ENCODE data around the gene TMEM63B. TPM values are rescaled to one million over a fixed set of nuclear protein-coding genes. Genes with fewer than 3 reads are reported as not detected.
A peak's percentile ranks its signal among the peaks of the same experiment; 100 is the strongest.

Gene TMEM63B
- total RNA-seq: 10 to 100 TPM; 10.9 to 15.2 TPM

DNA sequence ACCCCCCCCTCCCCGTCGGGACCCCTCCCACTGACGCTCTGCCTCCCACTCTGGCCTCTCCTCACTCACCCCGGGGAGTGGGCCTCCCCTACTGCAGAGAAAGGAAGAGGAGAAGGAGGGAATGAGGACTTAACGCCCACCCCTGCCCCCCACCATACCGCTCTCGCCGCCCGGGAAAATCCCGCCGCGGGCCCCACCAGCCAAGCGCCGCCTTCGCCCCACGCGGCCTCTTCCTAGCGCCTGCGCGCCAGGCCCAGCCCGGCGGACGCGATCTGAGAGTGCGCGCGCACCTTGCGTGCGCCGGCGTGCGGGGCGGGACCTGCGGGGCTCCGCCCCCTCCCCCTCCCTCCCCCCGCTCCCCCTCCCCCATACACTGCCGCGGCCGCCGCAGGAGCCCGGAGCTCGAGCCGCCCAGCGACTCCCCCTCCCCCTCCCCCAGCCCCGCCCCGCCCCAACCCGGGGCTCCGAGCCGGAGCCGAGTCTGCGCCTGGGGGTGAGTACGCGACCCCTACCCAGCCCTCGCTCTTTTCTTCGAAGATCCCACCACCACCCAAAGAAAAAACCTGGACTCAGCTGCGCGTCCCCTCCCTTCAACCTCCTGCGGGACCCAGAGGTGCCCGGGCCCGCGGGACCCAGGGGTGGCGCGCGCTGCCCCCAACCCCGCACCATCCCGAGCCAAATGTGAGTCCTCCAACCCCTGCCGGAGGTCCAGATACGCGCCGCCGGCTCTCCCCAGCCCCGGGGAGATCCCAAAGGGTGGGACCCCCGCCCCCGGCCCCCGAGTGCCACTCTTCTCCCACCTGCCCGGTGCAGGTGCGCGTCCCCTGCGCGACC lies at the start of gene TMEM63B, which contains the start of gene MRPL14:
Gene TMEM63B (plus strand): TSS at position 369 of the 834 bp plus-strand sequence. CDS start 7,031 bp downstream, outside the sequence.
Gene MRPL14 (minus strand): TSS at position 267 of the 834 bp plus-strand sequence. CDS start 10,841 bp downstream, outside the sequence.
- Mint-ChIP-seq H3K36me3 (ENCODE audit: low read depth) (peaks cover 13% of the 10 kb centered on the region), H3K27me3 (no peaks in the 10 kb centered on the region), H3K4me3 (peak within 1 kb of the TSS; percentile 82), H3K9me3 (ENCODE audit: low read depth) (no peaks in the 10 kb centered on the region), H3K27ac (peak within 1 kb of the TSS; percentile 96), H3K4me1 (peaks cover 46% of the 10 kb centered on the region)
- ATAC-seq (peak; percentile 81), DNase-seq (peak; percentile 95)
- intact Hi-C loops (cut with DNase I, micrococcal nuclease): loop anchor here (1.0 to 5.0 kb wide), 14 partner anchors 45 to 955 kb away; partner anchors contain the start of genes NFKBIE (in 2 of the 2), AARS2 (in 1 of the 2), CDC5L (in 1 of the 2) and GTPBP2 (in 1 of the 2)
- CTCF ChIA-PET: no interaction called here
- POLR2A ChIA-PET: no interaction called here

DNA sequence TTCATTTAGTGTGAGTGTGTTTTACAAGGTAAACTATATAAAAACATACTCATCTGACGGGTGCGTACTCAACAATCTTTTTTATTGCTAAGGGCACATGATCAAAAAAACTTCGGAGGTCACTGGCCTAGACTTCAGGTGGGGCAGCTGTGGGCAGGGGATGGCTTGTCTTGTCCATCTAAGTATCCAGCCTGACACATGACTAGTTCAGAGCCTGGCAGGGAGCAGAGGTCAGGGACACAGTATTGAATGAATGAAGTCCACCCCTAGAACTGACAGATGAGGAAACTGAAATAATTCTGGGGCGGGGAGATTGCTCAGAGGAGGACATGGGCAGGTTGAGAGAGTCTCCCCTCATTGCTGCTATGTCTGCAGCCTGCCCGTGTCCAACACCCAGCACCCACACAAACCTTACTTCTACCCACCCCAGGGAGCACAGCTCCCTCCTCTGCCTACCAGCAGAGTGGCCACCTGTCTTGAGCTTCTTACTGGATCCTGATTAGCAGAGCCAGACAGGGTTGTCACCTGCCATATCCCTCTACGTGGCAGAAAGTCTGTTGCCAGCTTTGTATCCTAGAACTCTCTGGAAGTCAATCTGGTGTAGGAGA lies 49.0 kb upstream of the TMEM63B start:
- peaks cover 6% of the 10 kb centered on the region for H3K27me3 Mint-ChIP-seq
- no peaks in the 10 kb centered on the region for H3K9me3 Mint-ChIP-seq (ENCODE audit: low read depth)
- ATAC-seq: no peak
- peaks cover 15% of the 10 kb centered on the region for H3K4me1 Mint-ChIP-seq
- POLR2A ChIA-PET: no interaction called here
- DNase-seq: no peak
- no peak overlapping the region for H3K4me3 Mint-ChIP-seq
- H3K36me3 Mint-ChIP-seq (ENCODE audit: low read depth): no peaks in the 10 kb centered on the region
- CTCF ChIA-PET: interaction anchor here (0.6 to 2.9 kb wide), 37 partner anchors 10 to 469 kb away, joined by 3 to 37 read pairs (median 4); partner anchors contain the start of gene VEGFA
- intact Hi-C loops (cut with DNase I, micrococcal nuclease): loop anchor here in 1 of 2 experiments (10.0 kb wide), 1 partner anchor 624 kb away; the partner anchor contains the start of gene DLK2
- no peak overlapping the region for H3K27ac Mint-ChIP-seq

DNA sequence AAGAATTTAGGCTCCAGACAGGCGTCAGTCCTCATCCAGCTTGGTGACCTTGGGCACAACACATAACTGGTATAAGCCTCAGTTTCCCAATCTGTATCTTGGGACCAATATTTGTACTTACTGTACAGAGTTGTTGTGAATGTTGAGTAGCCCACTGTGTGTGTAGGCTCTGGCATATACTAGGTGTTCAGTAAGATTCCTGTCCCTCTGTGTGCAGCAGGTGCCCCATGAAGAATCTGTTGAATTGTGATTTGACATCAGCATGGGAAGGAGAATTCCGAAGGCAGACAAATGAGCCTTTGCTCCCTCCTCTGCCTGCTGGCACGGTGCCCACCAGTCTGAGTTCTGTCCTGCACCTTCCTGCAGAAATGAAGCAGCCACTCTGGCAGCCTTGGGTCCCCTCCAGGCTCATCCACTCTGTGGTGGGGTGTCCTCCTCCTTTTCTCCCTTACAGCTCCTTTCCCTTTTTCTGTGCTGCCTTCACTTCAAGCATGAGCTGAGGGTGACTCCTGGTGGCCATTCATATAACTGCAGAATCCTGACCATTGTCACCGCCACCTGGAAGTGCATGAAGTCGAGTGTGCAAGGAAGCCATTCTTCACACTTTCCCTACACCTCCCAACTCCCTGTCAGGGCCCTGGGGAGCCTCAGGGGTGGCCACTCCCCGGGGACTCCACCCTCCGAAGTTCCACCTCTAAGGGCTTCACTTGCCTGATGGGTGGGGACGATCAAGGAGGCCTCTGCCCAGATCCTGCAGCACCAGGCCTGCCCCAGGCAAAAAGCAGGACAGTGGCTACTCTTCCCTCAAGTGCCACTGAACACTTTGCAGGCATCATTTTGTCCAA lies 48.3 kb upstream of the TMEM63B start:
- intact Hi-C loops (cut with DNase I, micrococcal nuclease): loop anchor here (1.0 to 10.0 kb wide), 6 partner anchors 310 to 624 kb away; partner anchors contain the start of gene DLK2 (in 1 of the 2)
- H3K4me3 Mint-ChIP-seq: no peak overlapping the region
- no peaks in the 10 kb centered on the region for H3K9me3 Mint-ChIP-seq (ENCODE audit: low read depth)
- DNase-seq (peak; percentile 83), ATAC-seq (peak; percentile 48)
- H3K36me3 Mint-ChIP-seq (ENCODE audit: low read depth): no peaks in the 10 kb centered on the region
- ChIA-PET POLR2A (interaction anchor here (1.0 kb wide), 1 partner anchor 412 kb away, joined by 4 read pairs; no protein-coding TSS in a partner anchor), CTCF (interaction anchor here (0.6 to 2.9 kb wide), 41 partner anchors 11 to 470 kb away, joined by 3 to 37 read pairs (median 4); partner anchors contain the start of gene VEGFA)
- H3K27me3 Mint-ChIP-seq: peaks cover 6% of the 10 kb centered on the region
- H3K27ac Mint-ChIP-seq: peak overlapping the region; percentile 8
- peaks cover 10% of the 10 kb centered on the region for H3K4me1 Mint-ChIP-seq

DNA sequence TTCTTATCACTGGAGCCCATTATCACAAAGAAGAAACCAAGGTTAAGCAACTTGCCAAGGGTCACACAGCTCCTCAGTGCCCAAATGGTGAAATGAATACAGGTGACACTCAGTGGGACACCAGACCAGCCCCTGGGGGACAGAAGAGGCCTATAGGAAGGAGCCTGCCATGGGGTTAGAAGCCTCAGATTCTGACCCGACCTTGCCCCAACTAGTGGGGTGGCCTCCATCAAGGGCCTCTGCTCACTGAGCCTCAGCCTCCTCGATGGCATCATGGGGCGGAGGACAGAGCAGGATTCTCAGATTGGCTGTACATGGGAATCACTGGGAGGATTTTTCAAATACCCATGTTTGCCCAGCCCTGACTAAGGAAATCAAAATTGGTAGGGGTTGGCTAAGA lies 47.7 kb upstream of the TMEM63B start:
- no peak overlapping the region for H3K27ac Mint-ChIP-seq
- no peaks in the 10 kb centered on the region for H3K9me3 Mint-ChIP-seq (ENCODE audit: low read depth)
- H3K27me3 Mint-ChIP-seq: peaks cover 6% of the 10 kb centered on the region
- H3K36me3 Mint-ChIP-seq (ENCODE audit: low read depth): no peaks in the 10 kb centered on the region
- peaks cover 4% of the 10 kb centered on the region for H3K4me1 Mint-ChIP-seq
- DNase-seq (no peak), ATAC-seq (no peak)
- ChIA-PET POLR2A (interaction anchor here (1.0 kb wide), 1 partner anchor 413 kb away, joined by 4 read pairs; no protein-coding TSS in a partner anchor), CTCF (interaction anchor here (0.6 to 2.9 kb wide), 30 partner anchors 11 to 469 kb away, joined by 3 to 37 read pairs (median 4); partner anchors contain the start of gene VEGFA)
- H3K4me3 Mint-ChIP-seq: no peak overlapping the region
- intact Hi-C loops (cut with DNase I, micrococcal nuclease): loop anchor here (1.0 to 10.0 kb wide), 6 partner anchors 310 to 625 kb away; partner anchors contain the start of gene DLK2 (in 1 of the 2)

GRCh38 chr6:44080561-44081521 lies 46.5 kb upstream of the TMEM63B start:
- Mint-ChIP-seq H3K36me3 (ENCODE audit: low read depth) (no peaks in the 10 kb centered on the region), H3K9me3 (ENCODE audit: low read depth) (no peaks in the 10 kb centered on the region), H3K4me3 (no peak overlapping the region), H3K27me3 (peaks cover 6% of the 10 kb centered on the region), H3K4me1 (peaks cover 2% of the 10 kb centered on the region), H3K27ac (no peak overlapping the region)
- DNase-seq: no peak
- ChIA-PET POLR2A (interaction anchor here (0.6 kb wide), 1 partner anchor 62 kb away, joined by 3 read pairs; no protein-coding TSS in a partner anchor), CTCF (interaction anchor here (0.6 to 2.8 kb wide), 8 partner anchors 212 to 412 kb away, joined by 3 to 32 read pairs (median 3); partner anchors contain the start of gene VEGFA)
- no peak for ATAC-seq
- intact Hi-C loops (cut with DNase I, micrococcal nuclease): no loop called here

- no peak for DNase-seq
- POLR2A ChIA-PET: no interaction called here
- Mint-ChIP-seq H3K9me3 (ENCODE audit: low read depth) (no peaks in the 10 kb centered on the region), H3K36me3 (ENCODE audit: low read depth) (no peaks in the 10 kb centered on the region), H3K4me3 (no peak overlapping the region), H3K4me1 (peaks cover under 1% of the 10 kb centered on the region), H3K27ac (no peak overlapping the region), H3K27me3 (peaks cover 3% of the 10 kb centered on the region)
- no peak for ATAC-seq
- CTCF ChIA-PET: interaction anchor here (0.7 to 1.6 kb wide), 3 partner anchors 211 to 412 kb away, joined by 3 to 5 read pairs (median 3); no protein-coding TSS in a partner anchor
- intact Hi-C loops (cut with DNase I, micrococcal nuclease): no loop called here
These were observed 45.6 kb upstream of the TMEM63B start for GRCh38 chr6:44081753-44082152.

DNA sequence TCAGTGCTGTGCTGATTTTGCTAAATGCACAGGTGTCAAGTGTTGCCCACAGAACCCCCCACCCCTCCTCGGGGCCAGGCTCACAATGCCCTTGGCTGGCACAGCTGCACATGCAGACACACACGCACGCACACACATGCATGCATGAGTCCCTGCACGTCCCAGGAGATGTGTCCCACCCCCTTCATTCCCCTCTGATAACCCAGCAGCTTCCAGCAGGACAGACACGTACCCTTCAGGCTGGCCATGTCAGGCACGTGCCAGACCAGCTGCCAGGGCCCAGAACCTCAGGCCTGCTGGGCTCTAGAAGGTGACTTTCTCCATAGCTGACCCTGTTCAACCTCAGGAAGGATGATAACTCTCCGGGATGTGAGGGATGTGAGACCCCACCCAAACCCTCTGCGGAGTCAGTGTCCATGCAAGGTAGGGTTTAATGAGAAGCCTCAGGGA lies 44.5 kb upstream of the TMEM63B start:
- H3K27ac Mint-ChIP-seq: no peak overlapping the region
- no peaks in the 10 kb centered on the region for H3K9me3 Mint-ChIP-seq (ENCODE audit: low read depth)
- ATAC-seq: no peak
- H3K36me3 Mint-ChIP-seq (ENCODE audit: low read depth): no peaks in the 10 kb centered on the region
- POLR2A ChIA-PET: interaction anchor here (0.5 kb wide), 1 partner anchor 626 kb away, joined by 3 read pairs; no protein-coding TSS in a partner anchor
- DNase-seq: no peak
- CTCF ChIA-PET: interaction anchor here (0.6 to 1.2 kb wide), 3 partner anchors 314 to 446 kb away, joined by 3 read pairs; no protein-coding TSS in a partner anchor
- no peaks in the 10 kb centered on the region for H3K4me1 Mint-ChIP-seq
- H3K27me3 Mint-ChIP-seq: peaks cover 2% of the 10 kb centered on the region
- intact Hi-C loops (cut with DNase I, micrococcal nuclease): no loop called here
- H3K4me3 Mint-ChIP-seq: no peak overlapping the region

GRCh38 chr6:44084231-44085014 lies 42.9 kb upstream of the TMEM63B start:
- H3K27me3 Mint-ChIP-seq: no peaks in the 10 kb centered on the region
- CTCF ChIA-PET: interaction anchor here (0.6 to 1.9 kb wide), 5 partner anchors 11 to 331 kb away, joined by 3 to 5 read pairs (median 3); no protein-coding TSS in a partner anchor
- no peaks in the 10 kb centered on the region for H3K4me1 Mint-ChIP-seq
- intact Hi-C loops (cut with DNase I, micrococcal nuclease): no loop called here
- DNase-seq: no peak
- no peaks in the 10 kb centered on the region for H3K36me3 Mint-ChIP-seq (ENCODE audit: low read depth)
- H3K9me3 Mint-ChIP-seq (ENCODE audit: low read depth): no peaks in the 10 kb centered on the region
- H3K4me3 Mint-ChIP-seq: no peak overlapping the region
- POLR2A ChIA-PET: no interaction called here
- ATAC-seq: no peak
- no peak overlapping the region for H3K27ac Mint-ChIP-seq

DNA sequence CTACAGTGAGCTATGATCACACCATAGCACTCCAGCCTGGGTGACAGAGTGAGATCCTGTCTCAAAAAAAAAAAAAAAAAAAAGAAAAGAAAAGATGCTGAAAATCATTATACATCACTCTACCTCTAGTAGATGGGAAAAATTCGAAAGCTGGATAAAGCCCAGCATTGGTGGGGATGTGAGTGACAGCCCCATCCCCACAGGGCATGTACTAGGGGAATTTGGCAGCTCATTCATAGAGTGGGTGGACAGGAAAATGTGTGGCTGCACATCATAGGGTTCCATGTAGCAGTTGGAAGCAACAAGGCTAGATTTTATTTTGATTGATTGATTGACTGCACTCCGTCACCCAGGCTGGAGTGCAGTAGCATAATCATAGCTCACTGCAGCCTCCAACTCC lies 42.1 kb upstream of the TMEM63B start:
- CTCF ChIA-PET: interaction anchor here (0.6 to 1.9 kb wide), 6 partner anchors 11 to 364 kb away, joined by 3 to 5 read pairs (median 3); no protein-coding TSS in a partner anchor
- no peaks in the 10 kb centered on the region for H3K4me1 Mint-ChIP-seq

More for the DNA sequence above, 42.1 kb upstream of the TMEM63B start:
- no peak for DNase-seq
- intact Hi-C loops (cut with DNase I, micrococcal nuclease): no loop called here
- POLR2A ChIA-PET: no interaction called here
- Mint-ChIP-seq H3K36me3 (ENCODE audit: low read depth) (no peaks in the 10 kb centered on the region), H3K4me3 (no peak overlapping the region), H3K9me3 (ENCODE audit: low read depth) (no peaks in the 10 kb centered on the region), H3K27ac (no peak overlapping the region), H3K27me3 (no peaks in the 10 kb centered on the region)
- no peak for ATAC-seq
